HepG2 (cell line): Measurements from ENCODE around the gene TMEM187. TPM values are rescaled to one million over a fixed set of nuclear protein-coding genes. Genes with fewer than 3 reads are reported as not detected.
A peak's percentile ranks its signal among the peaks of the same experiment; 100 is the strongest.

Source experiments
- E2F2 ChIP-seq: sonication (generic); formaldehyde crosslinking; IDR thresholded peaks from 2 replicates; pipeline ENCODE4 v1.4.0; 2020; ENCODE audit warnings: missing genetic modification reagents, borderline replicate concordance
- ELK4 ChIP-seq: sonication (generic); formaldehyde crosslinking; IDR thresholded peaks from 2 replicates; pipeline ENCODE4 v1.9.0; 2021; ENCODE audit warnings: missing genetic modification reagents, borderline replicate concordance
- GFI1 ChIP-seq: sonication (generic); formaldehyde crosslinking; IDR thresholded peaks from 2 replicates; pipeline ENCODE4 v1.5.0; 2020; ENCODE audit warnings: missing genetic modification reagents, mild to moderate bottlenecking, borderline replicate concordance
- MATR3 ChIP-seq: sonication (generic); formaldehyde crosslinking; IDR thresholded peaks from 2 replicates; pipeline ENCODE4 v1.4.0; 2020; ENCODE audit warnings: missing genetic modification reagents
- NCOA5 ChIP-seq: sonication (generic); formaldehyde crosslinking; IDR thresholded peaks from 2 replicates; pipeline ENCODE4 v1.4.0; 2020; ENCODE audit warnings: missing genetic modification reagents
- SIN3A ChIP-seq: IDR thresholded peaks from 2 replicates; pipeline ENCODE4 v1.6.1; 2011; ENCODE audit warnings: low read depth, mild to moderate bottlenecking, control low read depth, low read length, borderline replicate concordance
- SMAD1 ChIP-seq: sonication (generic); formaldehyde crosslinking; IDR thresholded peaks from 2 replicates; pipeline ENCODE4 v1.4.0; 2020; ENCODE audit warnings: missing genetic modification reagents, low read depth, mild to moderate bottlenecking, borderline replicate concordance
- SNAPC2 ChIP-seq: sonication (generic); formaldehyde crosslinking; IDR thresholded peaks from 2 replicates; pipeline ENCODE4 v1.8.1; 2022; ENCODE audit warnings: mild to moderate bottlenecking, missing genetic modification reagents
- SPEN ChIP-seq: sonication (generic); formaldehyde crosslinking; IDR thresholded peaks from 2 replicates; pipeline ENCODE4 v1.5.1; 2020; ENCODE audit warnings: low read depth, mild to moderate bottlenecking, missing genetic modification reagents
- SRSF1 ChIP-seq: fragments of 200-400 bp; formaldehyde crosslinking; optimal IDR thresholded peaks from 2 replicates; pipeline ENCODE3; 2017; ENCODE audit warnings: mild to moderate bottlenecking, low read depth, low read length, moderate library complexity
- SUZ12 ChIP-seq: fragments of 150-350 bp; IDR thresholded peaks from 2 replicates; pipeline ENCODE4 v1.6.1; 2014; ENCODE audit warnings: low read depth, low read length
- ZBTB26 ChIP-seq: IDR thresholded peaks from 2 replicates; pipeline ENCODE4 v1.6.1; 2016; ENCODE audit warnings: missing compliant biosample characterization, missing genetic modification reagents, borderline replicate concordance
- ZNF234 ChIP-seq: sonication (generic); formaldehyde crosslinking; conservative IDR thresholded peaks from 2 replicates; pipeline ENCODE4 v1.5.1; 2020; ENCODE audit warnings: mild to moderate bottlenecking, missing genetic modification reagents
- ZNF331 ChIP-seq: sonication (generic); formaldehyde crosslinking; IDR thresholded peaks from 2 replicates; pipeline ENCODE4 v1.4.0; 2020; ENCODE audit warnings: missing genetic modification reagents
- ZNF501 ChIP-seq: sonication (generic); formaldehyde crosslinking; IDR thresholded peaks from 2 replicates; pipeline ENCODE4 v1.5.1; 2020; ENCODE audit warnings: mild to moderate bottlenecking, moderate library complexity, missing genetic modification reagents
- ZNF7 ChIP-seq: IDR thresholded peaks from 2 replicates; pipeline ENCODE4 v1.6.1; 2016; ENCODE audit warnings: missing biosample characterization, missing genetic modification reagents
- ZNF747 ChIP-seq: sonication (generic); formaldehyde crosslinking; IDR thresholded peaks from 2 replicates; pipeline ENCODE4 v1.8.1; 2023; ENCODE audit warnings: missing genetic modification reagents, mild to moderate bottlenecking, borderline replicate concordance
- polyA plus RNA-seq, 8 experiments: library from polyadenylated mRNA; depleted of rRNA in 3 of 8; stranded (reverse) in 7 of 8; unstranded in 1 of 8; fragments of >200 nt; fragmentation: Illumina TruSeq in 4 of 8; extraction: Trizol in 4 of 8; gene quantifications; 2 replicates each; pipeline versions ENCODE4 v1.2.1 to v1.2.3, GENCODE V29; 2011 to 2016; ENCODE audit warnings: low read depth in 4 of 8, missing spikeins in 1 of 8, mixed read lengths in 1 of 8; ENCODE audit not compliant: insufficient read depth in 1 of 8
- total RNA-seq, 5 experiments: library from RNA; depleted of rRNA; stranded (reverse); fragments of >200 nt; fragmentation: Illumina TruSeq; extraction: Trizol; gene quantifications; 2 replicates each; pipeline ENCODE4 v1.2.3, GENCODE V29; 2016; ENCODE audit warnings: low read depth in 1 of 5
- TF ChIP-seq, protein P1 (sequence below): sonication (generic); formaldehyde crosslinking; IDR thresholded peaks from 2 replicates; pipeline ENCODE4 v1.8.0; 2022; ENCODE audit warnings: mild to moderate bottlenecking, missing genetic modification reagents, borderline replicate concordance
- TF ChIP-seq, protein P2 (sequence below): sonication (generic); formaldehyde crosslinking; IDR thresholded peaks from 2 replicates; pipeline ENCODE4 v1.5.1; 2020; ENCODE audit warnings: missing genetic modification reagents, mild to moderate bottlenecking, borderline replicate concordance
- TF ChIP-seq, protein P3 (sequence below): sonication (generic); formaldehyde crosslinking; IDR thresholded peaks from 2 replicates; pipeline ENCODE4 v1.4.0; 2020; ENCODE audit warnings: missing genetic modification reagents
- TF ChIP-seq, protein P4 (sequence below): sonication (generic); formaldehyde crosslinking; IDR thresholded peaks from 2 replicates; pipeline ENCODE4 v1.8.0; 2023; ENCODE audit warnings: mild to moderate bottlenecking, missing genetic modification reagents

The TMEM187 gene
- total and polyA plus RNA-seq, 2 of the 13 experiments (the other 11 are each of a cell fraction or from before 2014, with no cell fraction given) = 2.2 to 6.2 TPM

GRCh38 chrX:153947009-153947769 lies 25.4 kb upstream of the TMEM187 start (continued):
- TF ChIP-seq ELK4 (CRISPR knock-in tag) = no peak
- TF ChIP-seq E2F2 (CRISPR knock-in tag) = no peak
- no peak for TF ChIP-seq SIN3A
- TF ChIP-seq SPEN (CRISPR knock-in tag) = no peak
- no peak for TF ChIP-seq SMAD1 (CRISPR knock-in tag)
- no peak for TF ChIP-seq MATR3 (CRISPR knock-in tag)
- no peak for TF ChIP-seq GFI1 (CRISPR knock-in tag)
- TF ChIP-seq, protein P1, sequence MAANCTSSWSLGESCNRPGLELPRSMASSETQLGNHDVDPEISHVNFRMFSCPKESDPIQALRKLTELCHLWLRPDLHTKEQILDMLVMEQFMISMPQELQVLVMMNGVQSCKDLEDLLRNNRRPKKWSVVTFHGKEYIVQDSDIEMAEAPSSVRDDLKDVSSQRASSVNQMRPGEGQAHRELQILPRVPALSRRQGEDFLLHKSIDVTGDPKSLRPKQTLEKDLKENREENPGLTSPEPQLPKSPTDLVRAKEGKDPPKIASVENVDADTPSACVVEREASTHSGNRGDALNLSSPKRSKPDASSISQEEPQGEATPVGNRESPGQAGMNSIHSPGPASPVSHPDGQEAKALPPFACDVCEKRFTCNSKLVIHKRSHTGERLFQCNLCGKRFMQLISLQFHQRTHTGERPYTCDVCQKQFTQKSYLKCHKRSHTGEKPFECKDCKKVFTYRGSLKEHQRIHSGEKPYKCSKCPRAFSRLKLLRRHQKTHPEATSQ = no peak
- no peak for TF ChIP-seq SNAPC2 (CRISPR knock-in tag)
- TF ChIP-seq ZNF747 (CRISPR knock-in tag) = no peak
- no peak for TF ChIP-seq SRSF1
- peak; percentile 33; the same call in 1 of the 2 replicates for TF ChIP-seq ZNF501 (CRISPR knock-in tag)
- TF ChIP-seq, protein P2, sequence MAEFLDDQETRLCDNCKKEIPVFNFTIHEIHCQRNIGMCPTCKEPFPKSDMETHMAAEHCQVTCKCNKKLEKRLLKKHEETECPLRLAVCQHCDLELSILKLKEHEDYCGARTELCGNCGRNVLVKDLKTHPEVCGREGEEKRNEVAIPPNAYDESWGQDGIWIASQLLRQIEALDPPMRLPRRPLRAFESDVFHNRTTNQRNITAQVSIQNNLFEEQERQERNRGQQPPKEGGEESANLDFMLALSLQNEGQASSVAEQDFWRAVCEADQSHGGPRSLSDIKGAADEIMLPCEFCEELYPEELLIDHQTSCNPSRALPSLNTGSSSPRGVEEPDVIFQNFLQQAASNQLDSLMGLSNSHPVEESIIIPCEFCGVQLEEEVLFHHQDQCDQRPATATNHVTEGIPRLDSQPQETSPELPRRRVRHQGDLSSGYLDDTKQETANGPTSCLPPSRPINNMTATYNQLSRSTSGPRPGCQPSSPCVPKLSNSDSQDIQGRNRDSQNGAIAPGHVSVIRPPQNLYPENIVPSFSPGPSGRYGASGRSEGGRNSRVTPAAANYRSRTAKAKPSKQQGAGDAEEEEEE (CRISPR knock-in tag) = no peak
- peak; percentile 26; the same call in 1 of the 2 replicates for TF ChIP-seq ZNF331
- no peak for TF ChIP-seq NCOA5
- TF ChIP-seq ZNF7 (CRISPR knock-in tag) = no peak
- no peak for TF ChIP-seq ZNF234
- TF ChIP-seq, protein P3, sequence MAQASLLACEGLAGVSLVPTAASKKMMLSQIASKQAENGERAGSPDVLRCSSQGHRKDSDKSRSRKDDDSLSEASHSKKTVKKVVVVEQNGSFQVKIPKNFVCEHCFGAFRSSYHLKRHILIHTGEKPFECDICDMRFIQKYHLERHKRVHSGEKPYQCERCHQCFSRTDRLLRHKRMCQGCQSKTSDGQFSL (CRISPR knock-in tag) = no peak
- no peak for TF ChIP-seq ZBTB26
- no peak for TF ChIP-seq SUZ12
- TF ChIP-seq, protein P4, sequence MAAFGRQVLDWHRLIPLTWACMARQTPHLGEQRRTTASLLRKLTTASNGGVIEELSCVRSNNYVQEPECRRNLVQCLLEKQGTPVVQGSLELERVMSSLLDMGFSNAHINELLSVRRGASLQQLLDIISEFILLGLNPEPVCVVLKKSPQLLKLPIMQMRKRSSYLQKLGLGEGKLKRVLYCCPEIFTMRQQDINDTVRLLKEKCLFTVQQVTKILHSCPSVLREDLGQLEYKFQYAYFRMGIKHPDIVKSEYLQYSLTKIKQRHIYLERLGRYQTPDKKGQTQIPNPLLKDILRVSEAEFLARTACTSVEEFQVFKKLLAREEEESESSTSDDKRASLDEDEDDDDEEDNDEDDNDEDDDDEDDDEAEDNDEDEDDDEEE (CRISPR knock-in tag) = no peak
